ENCODE data around the gene MYEF2. TPM values are rescaled to one million over a fixed set of nuclear protein-coding genes. Genes with fewer than 3 reads are reported as not detected.

Gene MYEF2
- polyA plus RNA-seq, 1 of the 3 experiments (the other 2 are of a cell fraction): 11.6 TPM

GRCh38 chr15:48221885-48222284 lies 43.8 kb upstream of the MYEF2 start:
- Histone ChIP-seq H3K9me3 (no peaks in the 10 kb centered on the region), H3F3A (replicated peaks; ENCODE audit: insufficient read depth) (no peaks in the 10 kb centered on the region), H3K27me3 (ENCODE audit: insufficient read depth) (no peaks in the 10 kb centered on the region), H3K9me2 (no peaks in the 10 kb centered on the region), H3K9ac (no peak overlapping the region), H2AFZ (ENCODE audit: low read depth) (no peak overlapping the region), H3K79me2 (ENCODE audit: insufficient read depth) (no peaks in the 10 kb centered on the region), H3K4me2 (no peak overlapping the region), H3K4me1 (ENCODE audit: control insufficient read depth in 1 of 2, insufficient read depth in 2 of 2, low read depth in 1 of 2, low read length in 1 of 2) (no peaks in the 10 kb centered on the region), H3K27ac (ENCODE audit: low read depth in 2 of 2, low read length in 1 of 2) (no peak overlapping the region), H3K4me3 (ENCODE audit: low read depth in 2 of 2, low read length in 1 of 2) (no peak overlapping the region), H3K36me3 (replicated peaks in 1 of 2; ENCODE audit: control insufficient read depth in 1 of 2, insufficient read depth in 2 of 2, low read length in 1 of 2) (no peaks in the 10 kb centered on the region), H4K20me1 (ENCODE audit: insufficient read depth) (no peaks in the 10 kb centered on the region)
- TF ChIP-seq EZH2phosphoT487 (IDR thresholded peaks at IDR 0.05; ENCODE audit: borderline replicate concordance, low read depth) (no peak), TCF12 (IDR thresholded peaks at IDR 0.05) (no peak), POLR2AphosphoS5 (IDR thresholded peaks at IDR 0.05; ENCODE audit: low read depth, low read length) (no peak)
- CTCF ChIA-PET: interaction anchor here (1.3 to 1.4 kb wide), 2 partner anchors 11 to 29 kb away, joined by 4 to 5 read pairs; no protein-coding TSS in a partner anchor
- DNase-seq: no peak
- 62% methylated on average over 4 of the region's 4 CpGs for WGBS (ENCODE audit: low lambda C conversion rate)
- POLR2A ChIA-PET: interaction anchor here (0.6 kb wide), 1 partner anchor 692 kb away, joined by 3 read pairs; no protein-coding TSS in a partner anchor

- Histone ChIP-seq H3K4me1 (ENCODE audit: control insufficient read depth in 1 of 2, insufficient read depth in 2 of 2, low read depth in 1 of 2, low read length in 1 of 2) (no peaks in the 10 kb centered on the region), H3K36me3 (replicated peaks in 1 of 2; ENCODE audit: control insufficient read depth in 1 of 2, insufficient read depth in 2 of 2, low read length in 1 of 2) (no peaks in the 10 kb centered on the region), H2AFZ (ENCODE audit: low read depth) (no peak overlapping the region), H3K4me2 (no peak overlapping the region), H4K20me1 (ENCODE audit: insufficient read depth) (no peaks in the 10 kb centered on the region), H3K9me3 (no peaks in the 10 kb centered on the region), H3K27me3 (ENCODE audit: insufficient read depth) (no peaks in the 10 kb centered on the region), H3K4me3 (ENCODE audit: low read depth in 2 of 2, low read length in 1 of 2) (no peak overlapping the region), H3K27ac (ENCODE audit: low read depth in 2 of 2, low read length in 1 of 2) (no peak overlapping the region), H3K79me2 (ENCODE audit: insufficient read depth) (no peaks in the 10 kb centered on the region), H3F3A (replicated peaks; ENCODE audit: insufficient read depth) (no peaks in the 10 kb centered on the region), H3K9me2 (no peaks in the 10 kb centered on the region), H3K9ac (no peak overlapping the region)
- no peak for DNase-seq
- CTCF ChIA-PET: interaction anchor here (1.3 to 1.4 kb wide), 2 partner anchors 10 to 30 kb away, joined by 4 to 5 read pairs; no protein-coding TSS in a partner anchor
- WGBS (ENCODE audit: low lambda C conversion rate): 0% methylated on average over 1 of the region's 1 CpG
- POLR2A ChIA-PET: interaction anchor here (0.6 kb wide), 1 partner anchor 692 kb away, joined by 3 read pairs; no protein-coding TSS in a partner anchor
- TF ChIP-seq FOXJ3 (CRISPR knock-in tag; IDR thresholded peaks at IDR 0.05) (no peak), MAX (IDR thresholded peaks at IDR 0.05; ENCODE audit: low read depth) (no peak), RAD21 (IDR thresholded peaks at IDR 0.05; ENCODE audit: low read length) (no peak), JUND (IDR thresholded peaks at IDR 0.05) (no peak), PBX3 (IDR thresholded peaks at IDR 0.05) (no peak), NRF1 (IDR thresholded peaks at IDR 0.05; ENCODE audit: low read depth, low read length) (no peak), CHD2 (IDR thresholded peaks at IDR 0.05; ENCODE audit: low read length, partially characterized antibody) (no peak), NFIC (IDR thresholded peaks at IDR 0.05; ENCODE audit: borderline replicate concordance) (no peak), POLR2AphosphoS5 (IDR thresholded peaks at IDR 0.05; ENCODE audit: low read depth, low read length) (no peak), TAF1 (IDR thresholded peaks at IDR 0.05; ENCODE audit: borderline replicate concordance, low read depth, low read length) (no peak), MXI1 (IDR thresholded peaks at IDR 0.05; ENCODE audit: low read depth, low read length) (no peak), REST (IDR thresholded peaks at IDR 0.05; ENCODE audit: low read depth, low read length) (no peak), GABPA (IDR thresholded peaks at IDR 0.05; ENCODE audit: low read depth) (no peak), CTCF (IDR thresholded peaks at IDR 0.05) (no peak), ZBTB33 (IDR thresholded peaks at IDR 0.05; ENCODE audit: borderline replicate concordance, low read depth) (no peak), USF1 (IDR thresholded peaks at IDR 0.05; ENCODE audit: borderline replicate concordance, low read depth) (no peak)
Observed at GRCh38 chr15:48221261-48221660, 43.2 kb upstream of the MYEF2 start.
